Measurements from ENCODE around the gene NRL. TPM values are rescaled to one million over a fixed set of nuclear protein-coding genes. Genes with fewer than 3 reads are reported as not detected.

The NRL gene
- total RNA-seq, 2 donors from 2014 or later, result 0.88 to 2.7 TPM

GRCh38 chr14:24100982-24101494 is 13.7 kb downstream of the NRL start:
- Histone ChIP-seq H3K27me3 (no peaks in the 10 kb centered on the region), H3K4me3 (no peak overlapping the region), H3K27ac (no peak overlapping the region), H3K36me3 (peaks cover 10% of the 10 kb centered on the region), H3K9me3 (no peaks in the 10 kb centered on the region), H3K9ac (ENCODE audit: low read depth in 2 of 2, low read length in 2 of 2) (no peak overlapping the region), H3K4me1 (no peaks in the 10 kb centered on the region)
- no peak for TF ChIP-seq CTCF (IDR thresholded peaks at IDR 0.05)
- intact Hi-C loops (cut with DNase I), result no loop called here
- no peak for DNase-seq

- H3K4me3 ChIP-seq, result no peak overlapping the region
- no peak overlapping the region for H3K27ac ChIP-seq
- no peak for DNase-seq
- H3K27me3 ChIP-seq, result no peaks in the 10 kb centered on the region
- H3K9ac ChIP-seq (ENCODE audit: low read depth in 2 of 2, low read length in 2 of 2), result no peak overlapping the region
- H3K9me3 ChIP-seq, result no peaks in the 10 kb centered on the region
- peaks cover 10% of the 10 kb centered on the region for H3K36me3 ChIP-seq
- no peak for TF ChIP-seq CTCF (IDR thresholded peaks at IDR 0.05)
- intact Hi-C loops (cut with DNase I), result no loop called here
- peaks cover 3% of the 10 kb centered on the region for H3K4me1 ChIP-seq
Measured at GRCh38 chr14:24100197-24100981, 14.4 kb downstream of the NRL start.

- Histone ChIP-seq H3K36me3 (peaks cover 10% of the 10 kb centered on the region), H3K9me3 (no peaks in the 10 kb centered on the region), H3K4me3 (no peak overlapping the region), H3K27ac (no peak overlapping the region), H3K27me3 (no peaks in the 10 kb centered on the region), H3K4me1 (peaks cover 3% of the 10 kb centered on the region), H3K9ac (ENCODE audit: low read depth in 2 of 2, low read length in 2 of 2) (no peak overlapping the region)
- DNase-seq, result no peak
- TF ChIP-seq CTCF (IDR thresholded peaks at IDR 0.05), result no peak
- intact Hi-C loops (cut with DNase I), result no loop called here
Measured at GRCh38 chr14:24098927-24099813, 15.6 kb downstream of the NRL start.

GRCh38 chr14:24098229-24098926 is 16.4 kb downstream of the NRL start:
- Histone ChIP-seq H3K36me3 (peaks cover 10% of the 10 kb centered on the region), H3K9me3 (no peaks in the 10 kb centered on the region), H3K4me3 (no peak overlapping the region), H3K4me1 (peaks cover 6% of the 10 kb centered on the region), H3K9ac (ENCODE audit: low read depth in 2 of 2, low read length in 2 of 2) (no peak overlapping the region), H3K27ac (no peak overlapping the region), H3K27me3 (no peaks in the 10 kb centered on the region)
- DNase-seq, result no peak
- intact Hi-C loops (cut with DNase I), result no loop called here
- TF ChIP-seq CTCF (IDR thresholded peaks at IDR 0.05), result no peak

GRCh38 chr14:24096545-24097181 is 18.1 kb downstream of the NRL start:
- Histone ChIP-seq H3K9me3 (no peaks in the 10 kb centered on the region), H3K4me3 (no peak overlapping the region), H3K27me3 (no peaks in the 10 kb centered on the region), H3K4me1 (peaks cover 8% of the 10 kb centered on the region), H3K27ac (no peak overlapping the region), H3K9ac (ENCODE audit: low read depth in 2 of 2, low read length in 2 of 2) (no peak overlapping the region), H3K36me3 (peaks cover 10% of the 10 kb centered on the region)
- TF ChIP-seq CTCF (IDR thresholded peaks at IDR 0.05), result no peak
- intact Hi-C loops (cut with DNase I), result no loop called here
- DNase-seq, result no peak

Measured in colonic mucosa (tissue), 4 donors.